C1 segment of cervical spinal cord (tissue), 14 donors: ENCODE data around the gene COX8C.
"Not testable (repeated sequence)": the region's sequence is repeated elsewhere in the genome, so short reads cannot be mapped to it uniquely, and the experiment has no call there.

ENCODE experiments used
- DNase-seq, 14 donors: peaks; one replicate each; lab custom pipeline; 2025; lab: John Stamatoyannopoulos, UW

Gene COX8C

DNA sequence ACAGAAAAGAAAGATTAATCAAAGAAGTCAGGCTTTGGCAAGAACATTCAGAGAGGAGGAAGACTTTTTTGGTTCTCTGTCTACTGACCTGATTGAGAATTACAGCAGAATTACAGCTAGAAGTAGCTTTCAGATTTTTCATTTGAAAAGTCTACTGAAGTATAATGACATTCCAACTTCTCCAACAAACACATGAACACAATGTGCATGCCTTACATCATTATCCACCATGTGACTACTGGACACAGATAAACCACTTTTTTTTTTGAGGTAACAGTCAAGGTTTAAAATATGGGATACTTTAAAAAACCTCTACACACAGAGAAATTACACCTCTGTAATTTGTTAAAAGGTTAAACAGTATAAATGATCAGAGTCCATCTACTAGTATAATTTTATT lies 26.5 kb upstream of the COX8C start:
- no peak for DNase-seq

DNA sequence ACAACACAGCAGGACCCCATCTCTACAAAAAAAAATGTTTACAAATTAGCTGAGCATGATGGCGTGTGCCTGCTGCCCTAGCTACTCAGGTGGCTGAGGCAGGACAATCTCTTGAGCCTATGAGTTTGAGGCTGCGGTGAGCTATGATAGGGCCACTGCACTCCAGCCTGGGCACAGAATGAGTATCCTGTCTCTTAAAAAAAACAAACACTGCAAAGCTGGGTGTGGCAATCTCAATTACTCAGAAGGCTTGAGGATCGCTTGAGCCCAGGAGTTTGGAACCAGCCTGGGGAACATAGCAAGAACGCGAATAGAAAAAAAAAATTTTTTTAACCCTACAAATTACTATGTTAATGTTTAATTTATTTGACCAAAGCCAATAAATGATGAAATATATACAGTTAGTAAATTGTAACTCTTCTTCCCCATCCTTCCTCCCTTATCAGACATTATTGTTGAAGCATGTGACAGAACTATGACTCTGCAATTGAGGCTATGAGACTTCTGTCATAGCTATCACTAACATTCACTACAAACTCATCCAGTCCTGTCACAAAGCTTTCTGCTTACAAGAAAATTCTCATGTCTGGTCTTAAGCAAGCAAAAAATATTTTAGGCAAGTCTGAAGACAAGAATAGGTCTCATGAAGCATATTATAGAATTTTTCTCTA lies 23.9 kb upstream of the COX8C start:
- no peak for DNase-seq

DNA sequence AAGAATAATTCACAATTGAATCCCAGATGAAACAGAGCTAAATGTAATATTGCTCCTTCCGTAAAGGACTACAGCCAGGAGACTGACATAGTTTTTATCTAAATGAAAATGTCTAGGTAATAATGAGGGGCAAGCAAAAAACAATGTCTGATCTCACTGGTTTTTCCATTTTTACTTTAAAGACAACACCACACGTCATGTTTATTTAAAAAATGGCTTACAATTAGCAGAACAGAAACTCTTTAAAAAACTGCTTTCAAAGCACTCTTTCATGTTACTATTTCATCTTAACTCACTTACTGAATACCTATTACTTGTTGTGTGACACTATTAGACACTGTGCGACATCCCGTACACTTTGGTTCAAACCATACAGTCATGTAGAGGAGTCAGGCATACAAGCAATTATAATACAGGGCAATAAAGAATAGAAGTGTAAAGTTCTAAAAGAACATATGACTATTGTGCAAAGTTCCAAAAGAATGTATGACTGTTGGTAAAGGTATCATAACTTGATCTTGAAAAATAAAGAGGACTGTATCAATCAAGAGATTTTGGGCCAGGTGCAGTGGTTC lies 23.3 kb upstream of the COX8C start:
- no peak for DNase-seq

DNA sequence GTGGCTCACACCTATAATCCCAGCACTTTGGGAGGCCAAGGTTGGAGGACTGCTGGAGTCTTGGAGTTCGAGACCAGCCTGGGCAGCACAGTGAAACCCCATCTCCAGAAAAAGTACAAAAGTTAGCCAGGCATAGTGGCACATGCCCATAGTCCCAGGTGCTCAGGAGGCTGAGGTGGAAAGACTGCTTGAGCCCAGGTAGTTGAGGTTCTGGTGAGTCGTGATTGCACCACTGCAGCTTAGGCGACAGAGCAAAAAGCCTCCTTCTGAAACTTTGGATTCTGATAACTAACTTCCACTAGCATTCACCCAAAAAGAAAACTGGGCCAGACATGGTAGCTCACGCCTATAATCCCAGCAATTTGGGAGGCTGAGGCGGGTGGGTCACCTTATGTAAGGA lies 20.8 kb upstream of the COX8C start:
- no peak for DNase-seq

DNA sequence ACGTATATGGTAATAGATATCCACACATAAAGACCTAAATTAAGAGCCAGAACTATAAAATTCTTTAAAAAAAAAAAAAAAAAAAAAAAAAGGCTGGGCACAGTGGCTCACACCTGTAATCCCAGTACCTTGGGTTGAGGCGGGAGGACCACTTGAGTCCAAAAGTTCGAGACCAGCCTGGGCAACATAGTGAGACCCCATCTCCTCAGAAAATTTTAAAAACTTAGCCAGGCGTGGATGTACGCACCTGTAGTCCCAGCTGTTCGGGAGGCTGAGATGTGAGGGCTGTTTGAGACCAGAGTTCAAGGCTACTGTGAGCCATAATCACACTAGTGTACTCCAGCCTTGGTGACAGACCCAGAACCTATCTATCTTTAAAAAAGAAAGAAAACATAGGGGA lies 18.4 kb upstream of the COX8C start:
- no peak for DNase-seq

DNA sequence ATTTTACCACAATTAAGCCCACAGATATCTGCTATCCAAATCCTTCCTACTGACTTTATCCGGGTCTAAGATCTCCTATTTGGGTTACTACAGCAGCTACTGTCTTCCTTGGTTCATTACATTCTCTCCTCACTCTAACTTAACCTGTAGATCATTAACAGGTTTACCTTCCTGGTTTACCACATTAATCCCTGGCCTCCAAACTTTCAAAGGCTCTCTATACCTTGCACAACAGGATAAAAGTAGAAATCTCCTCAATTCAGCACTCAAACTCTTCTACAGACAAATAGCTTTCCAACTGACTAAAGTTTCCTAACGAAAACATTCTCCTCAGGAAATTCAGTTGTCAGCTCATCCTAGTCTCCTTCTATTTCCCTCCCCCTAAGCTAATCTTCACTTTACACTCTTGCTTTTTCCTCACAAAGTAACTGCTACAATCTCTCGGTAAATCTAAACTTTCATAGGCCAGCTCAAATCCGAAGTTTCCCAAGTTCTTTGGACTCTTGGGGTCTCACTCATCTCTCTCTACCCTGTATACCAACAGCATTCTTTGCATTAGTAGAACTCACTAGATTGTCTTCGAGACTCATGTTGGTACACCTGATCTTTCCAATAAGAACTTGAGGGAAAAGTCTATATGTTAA lies 16.9 kb upstream of the COX8C start:
- DNase-seq: no peak

DNA sequence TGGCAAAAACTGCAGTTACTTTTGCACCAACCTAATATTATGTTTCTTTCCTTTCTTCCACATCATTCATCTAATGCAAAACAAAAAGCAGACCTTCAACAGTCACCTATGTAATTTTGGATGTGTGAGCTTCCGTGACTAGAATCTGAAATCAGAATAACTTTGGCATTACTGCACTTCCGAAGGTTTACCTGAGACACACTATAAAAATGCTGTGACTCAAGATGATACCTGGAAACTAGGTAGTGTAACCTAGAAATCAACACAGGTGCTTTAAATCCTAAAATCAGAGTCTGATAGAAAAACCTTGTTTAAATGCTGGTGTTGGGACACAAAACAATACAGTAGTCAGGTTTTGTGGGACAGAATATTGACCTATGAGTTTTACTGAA lies 16.4 kb upstream of the COX8C start:
- DNase-seq: no peak

DNA sequence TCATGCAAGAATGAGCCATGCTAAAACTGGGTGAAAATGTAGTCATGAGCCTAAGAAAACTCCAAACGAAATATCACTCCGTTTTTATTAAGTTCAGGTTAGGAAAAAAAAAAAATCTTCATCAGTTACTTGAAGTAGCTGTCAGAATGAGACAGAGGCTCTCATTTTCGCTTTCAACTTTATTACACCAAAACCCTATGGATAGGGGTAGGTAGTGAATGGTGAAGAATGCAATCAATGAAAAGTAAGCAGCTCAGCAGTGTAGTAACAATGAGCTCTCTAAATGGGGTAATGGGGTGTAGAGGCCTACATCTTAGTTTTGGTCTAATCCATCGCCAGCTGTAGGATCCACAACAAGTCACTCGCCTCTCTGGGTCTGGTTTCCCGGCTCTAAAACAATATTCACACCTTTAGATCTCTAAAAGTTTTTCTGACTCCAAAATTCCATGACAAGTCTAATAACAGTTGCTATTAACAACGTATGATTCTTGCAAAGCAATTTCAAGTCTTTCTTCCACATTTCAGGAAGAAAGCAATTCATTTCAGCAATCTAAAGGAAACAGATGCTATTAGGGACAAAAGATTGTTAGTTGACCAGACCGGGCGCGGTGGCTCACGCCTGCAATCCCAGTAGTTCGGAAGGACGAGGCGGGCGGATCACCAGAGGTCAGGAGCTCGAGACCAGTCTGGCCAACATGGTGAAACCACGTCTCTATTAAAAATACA lies 15.8 kb upstream of the COX8C start:
- peak in 1 of 14 donors; percentile 4 for DNase-seq

DNA sequence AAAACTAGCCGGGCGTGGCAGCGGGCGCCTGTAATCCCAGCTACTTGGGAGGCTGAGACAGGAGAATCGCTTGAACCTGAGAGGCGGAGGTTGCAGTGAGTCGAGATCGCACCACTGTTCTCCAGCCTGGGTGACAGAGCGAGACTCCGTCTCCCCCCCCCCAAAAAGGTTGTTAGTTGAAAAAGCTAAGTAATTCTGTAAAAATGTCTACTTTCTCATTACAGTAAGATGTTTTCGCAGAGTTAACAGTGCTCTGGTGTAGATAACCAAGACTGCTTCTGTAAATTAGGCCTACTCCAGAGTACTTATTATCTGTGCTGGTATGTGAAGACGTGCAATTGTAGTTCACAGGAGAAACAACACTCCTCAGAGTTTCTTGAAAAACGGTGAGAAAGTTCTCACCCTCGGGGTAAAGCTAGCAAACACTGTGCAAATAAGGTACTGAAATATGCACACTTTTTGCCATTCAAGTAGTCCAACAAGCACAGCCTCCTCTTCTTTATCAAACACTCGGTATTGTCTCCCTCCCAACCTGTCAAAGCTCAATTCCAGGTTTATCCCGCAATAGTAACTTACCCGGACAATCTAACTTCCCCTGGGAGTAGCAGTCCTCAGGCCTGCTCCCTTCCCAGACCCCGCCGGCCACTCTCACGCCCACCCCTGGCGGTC lies 15.1 kb upstream of the COX8C start:
- peak in 2 of 14 donors; percentile 40 to 53 for DNase-seq

DNA sequence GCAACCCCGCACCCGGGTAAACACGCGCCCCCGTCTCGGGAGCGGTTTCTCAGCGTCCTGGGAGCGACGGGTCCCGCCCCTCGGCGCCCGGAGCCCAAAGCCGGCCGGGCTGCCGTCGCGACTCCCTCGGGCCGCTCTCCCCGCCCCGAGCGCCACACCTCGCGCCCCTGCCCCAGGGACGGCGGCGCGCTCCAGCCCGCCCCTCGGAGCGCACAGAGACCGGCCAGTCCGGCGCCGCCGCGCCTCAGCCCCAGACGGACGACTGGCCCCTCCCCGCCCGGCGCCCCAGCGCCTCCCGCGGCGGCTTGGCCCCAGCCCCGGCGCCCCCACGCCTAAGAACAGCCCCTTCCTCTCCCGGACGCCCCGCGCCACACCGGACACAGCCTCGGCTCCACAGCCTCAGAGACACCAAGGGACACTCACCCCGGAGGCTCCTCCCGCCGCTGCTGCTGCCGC lies 14.6 kb upstream of the COX8C start:
- DNase-seq: peak in 8 of 14 donors; percentile 31 to 86 (median 77)

DNA sequence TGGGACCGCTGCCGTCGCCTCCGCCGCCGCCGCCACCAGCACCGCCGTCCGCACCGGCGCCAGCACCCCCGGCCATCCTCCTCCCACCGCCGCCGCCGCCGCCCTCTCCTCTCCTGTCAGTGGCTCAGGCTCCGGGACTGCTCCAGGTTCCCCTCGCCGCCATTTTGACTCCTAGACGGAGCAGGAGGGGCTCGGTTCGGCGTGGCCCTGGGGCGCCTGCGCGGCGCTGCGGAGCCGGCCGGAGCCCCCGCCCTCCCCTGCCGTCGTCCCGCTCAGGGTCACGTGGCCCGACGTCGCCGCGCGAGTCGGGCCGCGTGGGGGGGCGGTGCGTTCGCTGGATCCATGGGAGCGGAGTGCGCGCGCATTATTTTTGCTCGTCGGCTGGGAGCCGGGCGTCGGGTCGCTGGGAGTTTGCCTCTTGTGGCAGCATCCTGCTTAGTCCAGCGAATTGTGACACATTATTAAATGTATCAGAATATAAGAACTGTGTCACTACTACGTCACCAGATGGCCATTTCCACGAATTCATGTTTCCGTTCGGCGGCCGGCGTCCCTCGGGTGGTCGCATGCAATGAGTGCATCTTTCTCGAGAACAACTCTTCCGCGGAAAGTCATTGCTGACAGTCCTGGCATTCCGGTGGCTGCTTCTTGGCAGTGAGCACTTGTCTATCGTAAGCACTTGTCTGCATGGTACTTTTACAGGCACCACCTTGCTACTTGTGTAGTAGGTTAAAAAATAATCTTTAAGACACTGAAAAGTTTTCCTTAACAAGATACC lies 13.9 kb upstream of the COX8C start, which contains the start of gene BTBD7:
Gene BTBD7 (minus strand): TSS at position 184 of the 778 bp plus-strand sequence. CDS start 36,985 bp downstream, outside the sequence.
- peak; percentile 68 to 95 (median 88) for DNase-seq

DNA sequence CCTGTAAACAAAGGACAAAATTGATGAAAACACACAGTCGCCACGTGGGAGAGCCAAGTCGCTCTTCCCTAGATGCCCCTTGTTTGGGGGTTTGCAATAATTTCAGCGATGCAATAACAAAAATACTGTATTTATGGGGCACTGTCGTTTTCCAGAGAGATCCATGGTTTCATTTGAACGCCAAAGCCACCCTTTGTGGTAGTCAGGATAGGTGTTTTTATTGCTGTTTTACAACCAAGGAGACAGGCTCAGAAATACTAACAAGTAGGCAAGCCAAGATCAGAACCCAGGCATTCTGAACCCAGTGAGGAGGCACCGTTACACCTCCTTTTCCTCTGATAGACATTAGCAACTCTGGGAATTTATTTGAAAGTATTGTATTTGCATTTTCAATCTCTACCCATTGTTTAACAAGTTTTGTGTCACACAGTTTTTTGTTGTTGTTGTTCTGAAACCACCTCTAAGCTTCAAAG lies 13.3 kb upstream of the COX8C start:
- DNase-seq: no peak

DNA sequence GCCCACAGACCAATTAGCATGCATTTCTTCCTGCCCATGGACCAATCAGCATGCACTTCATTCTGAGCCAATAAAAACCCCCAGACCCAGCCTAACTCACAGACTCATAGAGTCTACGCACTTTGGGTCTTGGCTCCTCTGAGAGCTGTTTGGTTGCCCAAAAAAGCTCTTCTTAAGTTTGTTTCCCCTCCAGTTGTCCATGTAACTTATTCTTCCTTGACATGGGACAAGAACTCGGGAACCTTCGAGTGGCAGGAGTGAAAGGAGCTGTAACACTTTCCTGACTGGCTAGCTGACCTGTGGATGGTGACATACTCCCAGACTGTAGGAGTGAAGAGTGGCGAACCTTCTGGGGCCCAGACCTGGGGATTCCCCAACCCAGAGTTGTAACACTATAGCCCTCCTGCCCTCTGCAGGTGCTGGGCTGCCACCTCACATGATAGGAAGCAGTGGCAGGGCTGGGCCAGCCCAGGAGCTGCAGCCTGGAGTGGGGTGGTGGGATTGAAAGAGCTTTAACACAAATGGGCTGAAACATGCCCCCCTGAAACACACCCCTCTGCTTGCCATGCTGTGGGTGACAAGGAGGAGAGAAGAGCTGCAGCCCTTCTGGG lies 9.7 kb upstream of the COX8C start:
- DNase-seq: no peak

DNA sequence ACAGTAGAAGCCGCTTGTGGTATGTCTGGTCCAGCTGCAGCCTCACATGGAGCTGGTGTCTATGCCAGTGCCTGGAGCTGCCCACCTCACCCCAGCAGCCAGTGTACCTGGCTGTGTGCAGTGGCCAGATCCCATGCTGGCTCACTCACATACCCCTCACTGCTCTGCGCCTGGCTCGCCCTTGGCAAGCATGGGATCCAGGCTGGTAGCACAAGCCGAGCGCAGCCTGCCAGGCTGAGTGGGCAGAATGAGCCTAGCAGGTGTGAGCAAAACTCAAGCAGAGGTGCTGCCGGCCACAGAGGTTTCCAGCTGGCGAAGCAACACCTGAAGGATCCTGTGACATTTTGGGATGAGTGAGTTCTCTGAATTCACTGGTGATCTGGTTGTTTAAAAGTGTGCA lies 9.1 kb upstream of the COX8C start:
- DNase-seq: no peak

DNA sequence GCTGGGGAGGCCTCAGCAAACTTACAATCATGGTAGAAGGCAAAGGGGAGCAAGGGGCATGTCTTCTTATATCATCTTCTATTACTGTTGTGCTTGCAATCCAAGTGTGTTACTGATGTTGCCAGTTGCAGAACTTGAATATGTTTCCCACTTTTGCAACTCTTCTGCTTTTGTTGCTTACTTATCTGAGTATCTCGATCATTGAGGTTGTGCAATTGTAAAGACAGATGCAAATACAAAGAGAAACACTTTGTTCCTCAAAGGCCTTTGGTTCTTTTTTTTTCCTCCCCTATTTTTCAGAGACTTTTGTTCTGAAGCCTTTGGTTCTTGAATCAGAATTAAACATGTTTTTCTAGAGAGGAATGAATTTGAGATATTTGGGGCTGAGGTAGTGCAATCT lies 3.7 kb upstream of the COX8C start:
- DNase-seq: no peak

DNA sequence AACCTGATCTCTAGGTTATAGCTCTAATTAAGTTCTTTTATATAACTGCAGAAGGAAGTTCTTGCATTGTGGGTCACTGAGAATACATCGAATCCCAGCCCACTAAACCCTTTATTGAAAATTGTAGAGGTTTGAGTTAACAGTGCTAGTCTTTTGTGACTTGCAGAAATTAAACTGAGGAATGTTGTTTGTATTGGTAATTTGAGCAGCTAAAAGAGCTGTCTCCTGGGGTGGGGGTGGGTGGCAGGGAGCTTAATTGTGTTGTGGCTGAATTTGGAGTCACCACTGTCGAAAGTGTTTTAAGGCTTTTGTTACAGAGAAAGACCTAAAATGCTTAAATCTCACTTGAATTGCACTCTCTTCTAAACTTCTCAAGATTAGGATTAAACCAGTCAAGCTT lies 3.2 kb upstream of the COX8C start:
- no peak for DNase-seq

DNA sequence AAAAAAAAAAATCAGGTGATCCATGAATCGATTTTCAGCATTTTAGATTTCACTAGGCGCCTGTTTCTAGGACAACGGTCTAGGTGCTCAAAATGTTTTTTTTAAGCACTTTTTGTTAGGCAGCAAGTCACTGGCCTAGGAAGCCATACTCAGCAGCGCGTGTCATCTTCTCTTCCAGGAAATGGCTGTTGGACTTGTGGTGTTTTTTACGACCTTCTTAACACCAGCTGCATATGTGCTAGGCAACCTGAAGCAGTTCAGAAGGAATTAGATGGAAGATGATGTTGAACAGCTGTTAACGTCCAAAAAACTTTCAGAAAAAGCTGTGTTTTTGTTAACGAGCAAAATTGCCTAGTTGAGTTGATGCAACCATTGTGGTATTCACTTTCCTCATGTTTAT lies 868 bp downstream of the COX8C start:
- DNase-seq: no peak

DNA sequence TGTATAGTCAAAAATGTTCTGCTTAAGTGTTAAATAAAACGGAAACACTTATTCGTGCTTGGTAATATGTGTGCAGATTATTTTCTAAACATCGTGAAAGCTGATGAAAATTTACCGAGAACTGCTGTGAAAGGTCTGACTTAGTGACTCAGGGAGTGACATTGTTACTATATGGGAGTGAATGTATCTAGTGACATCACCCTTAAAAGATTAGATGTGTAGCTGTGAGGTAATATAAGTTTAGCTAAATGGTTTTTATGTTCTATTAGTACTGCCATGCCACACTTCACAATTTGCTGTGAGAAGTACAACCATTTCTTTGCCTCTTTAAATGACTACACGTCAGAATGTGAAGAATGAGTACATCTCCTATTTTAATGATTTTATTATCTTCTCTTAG lies 1.3 kb downstream of the COX8C start:
- no peak for DNase-seq

DNA sequence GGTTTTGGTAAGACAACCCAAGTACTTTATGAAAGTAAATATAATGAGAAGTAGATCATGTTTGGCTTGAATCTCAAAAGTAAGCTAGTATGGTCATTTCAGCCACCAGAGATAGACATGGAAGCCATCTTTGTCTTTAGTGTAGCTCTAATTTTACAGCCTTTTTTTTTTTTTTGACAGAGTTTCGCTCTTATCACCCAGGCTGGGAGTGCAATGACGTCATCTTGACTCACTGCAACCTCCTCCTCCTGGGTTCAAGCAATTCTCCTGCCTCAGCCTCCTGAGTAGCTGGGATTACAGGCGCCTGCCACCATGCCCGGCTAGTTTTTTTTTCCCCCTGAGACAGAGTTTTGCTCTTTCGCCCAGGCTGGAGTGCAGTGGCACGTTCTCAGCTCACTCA lies 7.9 kb downstream of the COX8C start:
- DNase-seq: not testable (repeated sequence)

DNA sequence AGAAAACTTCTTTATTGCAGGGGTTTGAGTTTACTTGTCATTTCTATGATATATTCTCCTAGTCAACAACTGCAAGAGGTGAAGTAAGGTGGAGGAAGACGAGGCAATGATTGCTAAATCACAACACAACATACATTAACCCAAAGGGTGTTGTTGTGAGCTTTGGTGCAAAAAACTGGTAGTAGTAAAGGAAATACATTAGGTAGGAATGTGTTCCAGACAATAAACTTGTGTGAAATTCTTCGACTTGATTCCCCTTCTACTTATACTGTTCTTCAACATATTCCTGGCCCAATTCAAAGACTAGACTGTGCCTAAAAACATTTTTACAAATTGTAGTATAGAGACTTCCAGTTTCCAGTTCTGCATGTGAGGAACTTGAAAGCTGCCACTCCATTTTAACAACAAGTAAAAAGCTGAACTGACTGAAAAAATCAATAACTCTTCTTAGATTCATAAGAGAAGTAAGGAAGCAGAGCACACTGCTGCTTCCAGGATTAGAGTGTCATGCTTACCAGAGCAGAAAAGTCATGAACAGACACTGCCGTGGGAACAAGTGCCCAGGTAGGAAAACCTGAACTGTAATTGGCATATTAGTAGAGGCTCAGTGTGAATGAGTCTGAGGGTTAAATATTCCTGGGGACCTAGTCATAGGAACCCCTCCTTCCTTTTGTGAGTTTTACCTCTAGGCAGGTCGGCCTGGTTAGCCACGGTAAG lies 22.2 kb downstream of the COX8C start:
- DNase-seq: no peak
